DOHH2 (cell line): ENCODE results near the gene BCAP31.
A peak's percentile ranks its signal among the peaks of the same experiment; 100 is the strongest.

Experiments used
- H3F3A ChIP-seq: fragments of 200-600 bp; sonication (generic), shearing (Covaris generic); 2 replicates; pipeline ENCODE4 v1.6.0; 2016; ENCODE audit warnings: antibody characterized with exemption, mild to moderate bottlenecking; ENCODE audit not compliant: control insufficient read depth, insufficient read depth
- H3K27ac ChIP-seq: fragments of 200-600 bp; sonication (generic); 2 replicates; pipeline ENCODE4 v1.5.1; 2014; ENCODE audit warnings: low read depth, mild to moderate bottlenecking, low read length, moderate library complexity
- H3K27me3 ChIP-seq: fragments of 200-600 bp; sonication (generic); 2 replicates; pipeline ENCODE4 v1.6.1; 2014; ENCODE audit warnings: mild to moderate bottlenecking, low read length, mixed read lengths; ENCODE audit not compliant: control insufficient read depth
- H3K36me3 ChIP-seq: fragments of 200-600 bp; sonication (generic); 2 replicates; pipeline ENCODE4 v1.6.1; 2014; ENCODE audit warnings: mild to moderate bottlenecking, low read length, moderate library complexity, mixed read lengths; ENCODE audit not compliant: control insufficient read depth
- H3K4me1 ChIP-seq: fragments of 200-600 bp; sonication (generic); 2 replicates; pipeline ENCODE4 v1.6.1; 2014; ENCODE audit warnings: mild to moderate bottlenecking, low read length, mixed read lengths; ENCODE audit not compliant: control insufficient read depth
- H3K4me2 ChIP-seq: fragments of 200-600 bp; sonication (generic); 2 replicates; pipeline ENCODE4 v1.6.0; 2014; ENCODE audit warnings: mild to moderate bottlenecking, low read length, moderate library complexity
- H3K4me3 ChIP-seq: fragments of 200-600 bp; sonication (generic); 2 replicates; pipeline ENCODE4 v1.5.1; 2014; ENCODE audit warnings: mild to moderate bottlenecking, low read length, mixed read lengths
- H3K79me2 ChIP-seq: fragments of 200-600 bp; sonication (generic); 2 replicates; pipeline ENCODE4 v1.6.1; 2014; ENCODE audit warnings: mild to moderate bottlenecking, low read length, mixed read lengths; ENCODE audit not compliant: control insufficient read depth
- H3K9me2 ChIP-seq: fragments of 200-600 bp; sonication (generic); replicated peaks from 2 replicates; pipeline ENCODE4 v1.6.1; 2014; ENCODE audit warnings: mild to moderate bottlenecking, low read length, mixed read lengths; ENCODE audit not compliant: control insufficient read depth
- H3K9me3 ChIP-seq: fragments of 200-600 bp; sonication (generic); 2 replicates; pipeline ENCODE4 v1.6.1; 2014; ENCODE audit warnings: antibody characterized with exemption, low read length, mixed read lengths; ENCODE audit not compliant: control insufficient read depth, insufficient read depth
- H4K20me1 ChIP-seq: fragments of 200-600 bp; sonication (generic); 2 replicates; pipeline ENCODE4 v1.6.0; 2014; ENCODE audit warnings: low read depth, mild to moderate bottlenecking, antibody characterized with exemption, low read length, moderate library complexity; ENCODE audit not compliant: control insufficient read depth, insufficient read depth
- EZH2phosphoT487 ChIP-seq: fragments of 200-600 bp; sonication (generic); IDR thresholded peaks from 2 replicates; pipeline ENCODE4 v1.6.1; 2017; ENCODE audit warnings: borderline replicate concordance, mild to moderate bottlenecking, antibody characterized with exemption, low read length, moderate library complexity, mixed read lengths
- TF ChIP-seq, protein P1 (sequence below): fragments of 200-600 bp; sonication (generic); IDR thresholded peaks from one replicate; pipeline ENCODE4 v1.5.1; 2014; ENCODE audit warnings: antibody characterized with exemption, mild to moderate bottlenecking, low read depth, low read length; ENCODE audit not compliant: poor library complexity, severe bottlenecking

The BCAP31 gene

DNA sequence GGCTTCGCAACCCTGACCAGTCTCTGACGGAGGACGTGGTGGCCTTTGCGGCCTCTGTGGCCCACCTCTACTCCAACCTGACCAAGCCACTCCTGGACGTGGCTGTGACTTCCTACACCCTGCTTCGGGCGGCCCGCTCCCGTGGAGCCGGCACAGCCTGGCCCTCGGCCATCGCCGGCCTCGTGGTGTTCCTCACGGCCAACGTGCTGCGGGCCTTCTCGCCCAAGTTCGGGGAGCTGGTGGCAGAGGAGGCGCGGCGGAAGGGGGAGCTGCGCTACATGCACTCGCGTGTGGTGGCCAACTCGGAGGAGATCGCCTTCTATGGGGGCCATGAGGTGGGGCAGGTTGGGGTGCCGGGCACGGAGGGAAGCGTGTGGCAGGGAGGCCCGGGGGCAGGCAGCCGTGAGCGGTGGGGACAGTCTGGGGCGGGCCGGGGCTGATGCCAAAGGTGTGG lies 1.7 kb upstream of the BCAP31 start:
- Histone ChIP-seq H3F3A (no peaks in the 10 kb centered on the region), H3K4me3 (no peak overlapping the region), H3K36me3 (peaks cover 12% of the 10 kb centered on the region), H3K9me2 (no peaks in the 10 kb centered on the region), H3K9me3 (no peaks in the 10 kb centered on the region), H3K27ac (no peak overlapping the region), H3K27me3 (no peaks in the 10 kb centered on the region), H3K4me2 (peak overlapping the region; percentile 79; the same call in 1 of the 2 replicates), H4K20me1 (peaks cover 3% of the 10 kb centered on the region; the same call in 1 of the 2 replicates), H3K79me2 (peaks cover 23% of the 10 kb centered on the region), H3K4me1 (peaks cover 42% of the 10 kb centered on the region)
- TF ChIP-seq EZH2phosphoT487, result no peak
- TF ChIP-seq, protein P1, sequence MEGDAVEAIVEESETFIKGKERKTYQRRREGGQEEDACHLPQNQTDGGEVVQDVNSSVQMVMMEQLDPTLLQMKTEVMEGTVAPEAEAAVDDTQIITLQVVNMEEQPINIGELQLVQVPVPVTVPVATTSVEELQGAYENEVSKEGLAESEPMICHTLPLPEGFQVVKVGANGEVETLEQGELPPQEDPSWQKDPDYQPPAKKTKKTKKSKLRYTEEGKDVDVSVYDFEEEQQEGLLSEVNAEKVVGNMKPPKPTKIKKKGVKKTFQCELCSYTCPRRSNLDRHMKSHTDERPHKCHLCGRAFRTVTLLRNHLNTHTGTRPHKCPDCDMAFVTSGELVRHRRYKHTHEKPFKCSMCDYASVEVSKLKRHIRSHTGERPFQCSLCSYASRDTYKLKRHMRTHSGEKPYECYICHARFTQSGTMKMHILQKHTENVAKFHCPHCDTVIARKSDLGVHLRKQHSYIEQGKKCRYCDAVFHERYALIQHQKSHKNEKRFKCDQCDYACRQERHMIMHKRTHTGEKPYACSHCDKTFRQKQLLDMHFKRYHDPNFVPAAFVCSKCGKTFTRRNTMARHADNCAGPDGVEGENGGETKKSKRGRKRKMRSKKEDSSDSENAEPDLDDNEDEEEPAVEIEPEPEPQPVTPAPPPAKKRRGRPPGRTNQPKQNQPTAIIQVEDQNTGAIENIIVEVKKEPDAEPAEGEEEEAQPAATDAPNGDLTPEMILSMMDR, result no peak

DNA sequence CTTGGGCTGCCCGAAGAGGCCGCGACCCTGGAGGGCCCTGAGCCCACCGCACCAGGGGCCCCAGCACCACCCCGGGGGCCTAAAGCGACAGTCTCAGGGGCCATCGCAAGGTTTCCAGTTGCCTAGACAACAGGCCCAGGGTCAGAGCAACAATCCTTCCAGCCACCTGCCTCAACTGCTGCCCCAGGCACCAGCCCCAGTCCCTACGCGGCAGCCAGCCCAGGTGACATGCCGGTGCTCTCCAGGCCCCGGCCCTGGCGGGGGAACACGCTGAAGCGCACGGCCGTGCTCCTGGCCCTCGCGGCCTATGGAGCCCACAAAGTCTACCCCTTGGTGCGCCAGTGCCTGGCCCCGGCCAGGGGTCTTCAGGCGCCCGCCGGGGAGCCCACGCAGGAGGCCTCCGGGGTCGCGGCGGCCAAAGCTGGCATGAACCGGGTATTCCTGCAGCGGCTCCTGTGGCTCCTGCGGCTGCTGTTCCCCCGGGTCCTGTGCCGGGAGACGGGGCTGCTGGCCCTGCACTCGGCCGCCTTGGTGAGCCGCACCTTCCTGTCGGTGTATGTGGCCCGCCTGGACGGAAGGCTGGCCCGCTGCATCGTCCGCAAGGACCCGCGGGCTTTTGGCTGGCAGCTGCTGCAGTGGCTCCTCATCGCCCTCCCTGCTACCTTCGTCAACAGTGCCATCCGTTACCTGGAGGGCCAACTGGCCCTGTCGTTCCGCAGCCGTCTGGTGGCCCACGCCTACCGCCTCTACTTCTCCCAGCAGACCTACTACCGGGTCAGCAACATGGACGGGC lies 1.0 kb upstream of the BCAP31 start:
- H3K27me3 ChIP-seq, result no peaks in the 10 kb centered on the region
- H4K20me1 ChIP-seq, result peaks cover 3% of the 10 kb centered on the region; the same call in 1 of the 2 replicates
- H3K4me2 ChIP-seq, result peak overlapping the region; percentile 79
- no peaks in the 10 kb centered on the region for H3K9me3 ChIP-seq
- TF ChIP-seq, protein P1, result no peak
- TF ChIP-seq EZH2phosphoT487, result no peak
- H3K4me3 ChIP-seq, result peak overlapping the region; percentile 73
- H3K4me1 ChIP-seq, result peaks cover 42% of the 10 kb centered on the region
- peaks cover 17% of the 10 kb centered on the region for H3K36me3 ChIP-seq
- H3K9me2 ChIP-seq, result no peaks in the 10 kb centered on the region
- peaks cover 23% of the 10 kb centered on the region for H3K79me2 ChIP-seq
- no peaks in the 10 kb centered on the region for H3F3A ChIP-seq
- H3K27ac ChIP-seq, result peak overlapping the region; percentile 26; the same call in 1 of the 2 replicates

GRCh38 chrX:153723351-153724251 lies 586 bp downstream of the BCAP31 start:
- Histone ChIP-seq H3K79me2 (peaks cover 23% of the 10 kb centered on the region), H3K27ac (peak overlapping the region; percentile 51), H3K4me3 (peak overlapping the region; percentile 86)

More at GRCh38 chrX:153723351-153724251, 586 bp downstream of the BCAP31 start:
- Histone ChIP-seq H3K4me2 (peak overlapping the region; percentile 83), H3K27me3 (no peaks in the 10 kb centered on the region), H3K4me1 (peaks cover 42% of the 10 kb centered on the region), H3K9me3 (no peaks in the 10 kb centered on the region), H3K36me3 (peaks cover 33% of the 10 kb centered on the region), H3F3A (no peaks in the 10 kb centered on the region), H3K9me2 (no peaks in the 10 kb centered on the region), H4K20me1 (peaks cover 3% of the 10 kb centered on the region; the same call in 1 of the 2 replicates)
- TF ChIP-seq EZH2phosphoT487, result no peak
- TF ChIP-seq, protein P1, result peak; percentile 64
